Measurements from ENCODE around the gene MAGED4.
"Not testable (repeated sequence)": the region's sequence is repeated elsewhere in the genome, so short reads cannot be mapped to it uniquely, and the experiment has no call there.

The MAGED4 gene, protein sequence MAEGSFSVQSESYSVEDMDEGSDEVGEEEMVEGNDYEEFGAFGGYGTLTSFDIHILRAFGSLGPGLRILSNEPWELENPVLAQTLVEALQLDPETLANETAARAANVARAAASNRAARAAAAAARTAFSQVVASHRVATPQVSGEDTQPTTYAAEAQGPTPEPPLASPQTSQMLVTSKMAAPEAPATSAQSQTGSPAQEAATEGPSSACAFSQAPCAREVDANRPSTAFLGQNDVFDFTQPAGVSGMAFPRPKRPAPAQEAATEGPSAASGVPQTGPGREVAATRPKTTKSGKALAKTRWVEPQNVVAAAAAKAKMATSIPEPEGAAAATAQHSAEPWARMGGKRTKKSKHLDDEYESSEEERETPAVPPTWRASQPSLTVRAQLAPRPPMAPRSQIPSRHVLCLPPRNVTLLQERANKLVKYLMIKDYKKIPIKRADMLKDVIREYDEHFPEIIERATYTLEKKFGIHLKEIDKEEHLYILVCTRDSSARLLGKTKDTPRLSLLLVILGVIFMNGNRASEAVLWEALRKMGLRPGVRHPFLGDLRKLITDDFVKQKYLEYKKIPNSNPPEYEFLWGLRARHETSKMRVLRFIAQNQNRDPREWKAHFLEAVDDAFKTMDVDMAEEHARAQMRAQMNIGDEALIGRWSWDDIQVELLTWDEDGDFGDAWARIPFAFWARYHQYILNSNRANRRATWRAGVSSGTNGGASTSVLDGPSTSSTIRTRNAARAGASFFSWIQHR
- total RNA-seq: 0 to 0.09 (median 0) reads per million in 3 donors

GRCh38 chrX:52184440-52185077, at the start of gene MAGED4:
TSS of gene MAGED4 (plus strand) at chrX:52184888. CDS start at chrX:52185923, 1,035 bp downstream.
- not testable (repeated sequence) for H3K27ac ChIP-seq (ENCODE audit: insufficient read depth, low read length, poor library complexity, severe bottlenecking); DNase-seq; H3K36me3 ChIP-seq (ENCODE audit: control insufficient read depth, insufficient read depth, low read length); H3K4me3 ChIP-seq (ENCODE audit: insufficient read depth, low read depth, low read length, poor library complexity, severe bottlenecking); H3K9me3 ChIP-seq (ENCODE audit: control insufficient read depth, low read length); H3K27me3 ChIP-seq (replicated peaks; ENCODE audit: control insufficient read depth, insufficient read depth, low read length, poor library complexity, severe bottlenecking); H3K4me1 ChIP-seq (ENCODE audit: control insufficient read depth, insufficient read depth, low read length, poor library complexity, severe bottlenecking)

DNA sequence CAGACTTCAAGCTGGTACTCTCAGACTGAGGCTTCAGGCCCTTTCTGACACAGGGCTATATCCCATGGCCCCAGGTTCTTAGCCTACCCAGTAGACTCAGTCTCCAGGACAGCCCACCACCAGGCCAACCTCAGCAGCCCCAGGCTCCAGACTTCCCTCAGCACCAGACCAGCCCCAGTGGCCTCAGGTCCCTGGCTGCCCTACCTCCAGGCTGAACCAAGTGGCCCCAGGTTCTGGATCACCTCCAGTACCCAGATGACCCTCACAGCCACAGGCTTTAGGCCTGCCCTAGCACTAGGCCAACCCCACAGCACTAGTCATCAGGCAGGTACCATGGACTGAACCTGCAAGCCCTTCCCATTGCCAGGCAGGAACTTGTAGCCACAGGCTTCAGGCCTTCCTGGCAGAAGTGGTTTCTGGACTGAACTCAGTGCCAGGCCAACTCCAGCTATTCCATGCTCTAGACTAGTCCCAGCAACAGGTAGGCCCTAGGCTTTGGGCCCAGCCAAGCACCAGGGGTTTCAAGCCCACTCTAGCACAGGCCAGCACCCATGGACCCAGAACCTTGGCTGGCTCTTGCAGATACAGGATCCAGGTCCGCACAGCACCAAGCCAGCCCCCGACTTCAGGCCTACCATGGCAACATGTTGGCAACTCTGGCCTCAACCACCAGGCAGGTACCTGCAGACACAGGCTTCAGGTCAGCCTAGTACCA, 45.7 kb upstream of the MAGED4 start:
- H3K4me3 ChIP-seq (ENCODE audit: insufficient read depth, low read depth, low read length, poor library complexity, severe bottlenecking): no peak overlapping the region
- H3K27ac ChIP-seq (ENCODE audit: insufficient read depth, low read length, poor library complexity, severe bottlenecking): no peak overlapping the region
- no peak for DNase-seq
- no peaks in the 10 kb centered on the region for H3K9me3 ChIP-seq (ENCODE audit: control insufficient read depth, low read length)
- no peaks in the 10 kb centered on the region for H3K36me3 ChIP-seq (ENCODE audit: control insufficient read depth, insufficient read depth, low read length)
- H3K27me3 ChIP-seq (replicated peaks; ENCODE audit: control insufficient read depth, insufficient read depth, low read length, poor library complexity, severe bottlenecking): no peaks in the 10 kb centered on the region
- no peaks in the 10 kb centered on the region for H3K4me1 ChIP-seq (ENCODE audit: control insufficient read depth, insufficient read depth, low read length, poor library complexity, severe bottlenecking)

DNA sequence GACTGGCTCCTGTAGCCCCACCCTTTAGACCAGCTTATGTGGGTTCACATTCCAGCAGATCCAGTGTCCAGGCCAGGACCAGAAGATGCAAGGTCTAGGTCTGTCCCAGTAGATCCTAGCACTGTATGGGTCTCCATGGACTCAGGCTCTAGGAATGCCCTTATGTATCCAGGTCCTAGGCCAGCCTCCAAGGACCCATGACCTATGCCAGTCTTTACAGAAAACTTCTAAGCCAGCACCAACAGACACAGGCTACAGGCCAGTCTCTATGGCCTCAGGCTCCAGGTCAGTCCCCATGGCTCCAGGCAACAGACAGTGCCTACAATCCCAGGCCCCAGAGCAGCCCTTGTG, 45.2 kb upstream of the MAGED4 start:
- no peaks in the 10 kb centered on the region for H3K36me3 ChIP-seq (ENCODE audit: control insufficient read depth, insufficient read depth, low read length)
- no peak for DNase-seq
- no peaks in the 10 kb centered on the region for H3K4me1 ChIP-seq (ENCODE audit: control insufficient read depth, insufficient read depth, low read length, poor library complexity, severe bottlenecking)
- no peak overlapping the region for H3K4me3 ChIP-seq (ENCODE audit: insufficient read depth, low read depth, low read length, poor library complexity, severe bottlenecking)
- no peaks in the 10 kb centered on the region for H3K27me3 ChIP-seq (replicated peaks; ENCODE audit: control insufficient read depth, insufficient read depth, low read length, poor library complexity, severe bottlenecking)
- H3K27ac ChIP-seq (ENCODE audit: insufficient read depth, low read length, poor library complexity, severe bottlenecking): no peak overlapping the region
- no peaks in the 10 kb centered on the region for H3K9me3 ChIP-seq (ENCODE audit: control insufficient read depth, low read length)

- no peak for DNase-seq
- Histone ChIP-seq H3K27ac (ENCODE audit: insufficient read depth, low read length, poor library complexity, severe bottlenecking) (no peak overlapping the region), H3K27me3 (replicated peaks; ENCODE audit: control insufficient read depth, insufficient read depth, low read length, poor library complexity, severe bottlenecking) (no peaks in the 10 kb centered on the region), H3K9me3 (ENCODE audit: control insufficient read depth, low read length) (no peaks in the 10 kb centered on the region), H3K4me1 (ENCODE audit: control insufficient read depth, insufficient read depth, low read length, poor library complexity, severe bottlenecking) (no peaks in the 10 kb centered on the region), H3K36me3 (ENCODE audit: control insufficient read depth, insufficient read depth, low read length) (no peaks in the 10 kb centered on the region), H3K4me3 (ENCODE audit: insufficient read depth, low read depth, low read length, poor library complexity, severe bottlenecking) (no peak overlapping the region)
These were observed 44.7 kb upstream of the MAGED4 start for GRCh38 chrX:52140020-52140419.

GRCh38 chrX:52150667-52151066, 34.0 kb upstream of the MAGED4 start:
- DNase-seq; H3K4me3 ChIP-seq (ENCODE audit: insufficient read depth, low read depth, low read length, poor library complexity, severe bottlenecking); H3K9me3 ChIP-seq (ENCODE audit: control insufficient read depth, low read length); H3K4me1 ChIP-seq (ENCODE audit: control insufficient read depth, insufficient read depth, low read length, poor library complexity, severe bottlenecking); H3K27me3 ChIP-seq (replicated peaks; ENCODE audit: control insufficient read depth, insufficient read depth, low read length, poor library complexity, severe bottlenecking); H3K36me3 ChIP-seq (ENCODE audit: control insufficient read depth, insufficient read depth, low read length); H3K27ac ChIP-seq (ENCODE audit: insufficient read depth, low read length, poor library complexity, severe bottlenecking): not testable (repeated sequence)

DNA sequence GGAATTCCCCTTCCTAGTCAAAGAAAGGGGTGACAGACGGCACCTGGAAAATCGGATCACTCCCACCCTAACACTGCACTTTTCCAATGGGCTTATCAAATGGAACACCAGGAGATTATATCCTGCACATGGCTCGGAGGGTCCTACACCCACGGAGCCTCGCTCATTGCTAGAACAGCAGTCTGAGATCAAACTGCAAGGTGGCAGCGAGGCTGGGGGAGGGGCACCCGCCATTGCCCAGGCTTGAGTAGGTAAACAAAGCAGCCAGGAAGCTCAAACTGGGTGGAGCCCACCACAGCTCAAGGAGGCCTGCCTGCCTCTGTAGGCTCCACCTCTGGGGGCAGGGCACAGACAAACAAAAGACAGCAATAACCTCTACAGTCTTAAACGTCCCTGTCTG, 24.5 kb upstream of the MAGED4 start:
- DNase-seq; H3K4me3 ChIP-seq (ENCODE audit: insufficient read depth, low read depth, low read length, poor library complexity, severe bottlenecking); H3K27me3 ChIP-seq (replicated peaks; ENCODE audit: control insufficient read depth, insufficient read depth, low read length, poor library complexity, severe bottlenecking); H3K27ac ChIP-seq (ENCODE audit: insufficient read depth, low read length, poor library complexity, severe bottlenecking); H3K36me3 ChIP-seq (ENCODE audit: control insufficient read depth, insufficient read depth, low read length); H3K9me3 ChIP-seq (ENCODE audit: control insufficient read depth, low read length); H3K4me1 ChIP-seq (ENCODE audit: control insufficient read depth, insufficient read depth, low read length, poor library complexity, severe bottlenecking): not testable (repeated sequence)

- DNase-seq: no peak
- Histone ChIP-seq H3K27ac (ENCODE audit: insufficient read depth, low read length, poor library complexity, severe bottlenecking) (no peak overlapping the region), H3K4me3 (ENCODE audit: insufficient read depth, low read depth, low read length, poor library complexity, severe bottlenecking) (no peak overlapping the region), H3K9me3 (ENCODE audit: control insufficient read depth, low read length) (no peaks in the 10 kb centered on the region), H3K4me1 (ENCODE audit: control insufficient read depth, insufficient read depth, low read length, poor library complexity, severe bottlenecking) (no peaks in the 10 kb centered on the region), H3K36me3 (ENCODE audit: control insufficient read depth, insufficient read depth, low read length) (no peaks in the 10 kb centered on the region), H3K27me3 (replicated peaks; ENCODE audit: control insufficient read depth, insufficient read depth, low read length, poor library complexity, severe bottlenecking) (no peaks in the 10 kb centered on the region)
These were observed 17.8 kb upstream of the MAGED4 start for GRCh38 chrX:52166840-52167239.

DNA sequence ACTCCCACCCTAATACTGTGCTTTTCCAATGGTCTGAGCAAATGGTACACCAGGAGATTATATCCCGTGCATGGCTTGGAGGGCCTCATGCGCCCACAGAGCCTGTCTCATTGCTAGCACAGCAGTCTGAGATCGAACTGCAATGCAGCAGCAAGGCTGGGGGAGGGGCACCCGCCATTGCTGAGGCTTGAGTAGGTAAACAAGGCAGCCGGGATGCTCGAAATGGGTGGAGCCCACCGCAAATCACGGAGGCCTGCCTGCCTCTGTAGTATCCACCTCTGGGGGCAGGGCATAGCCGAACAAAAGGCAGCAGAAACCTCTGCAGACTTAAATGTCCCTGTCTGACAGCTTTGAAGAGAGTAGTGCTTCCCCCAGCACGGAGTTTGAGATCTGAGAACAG, 13.6 kb upstream of the MAGED4 start:
- not testable (repeated sequence) for H3K27me3 ChIP-seq (replicated peaks; ENCODE audit: control insufficient read depth, insufficient read depth, low read length, poor library complexity, severe bottlenecking); H3K36me3 ChIP-seq (ENCODE audit: control insufficient read depth, insufficient read depth, low read length); H3K4me1 ChIP-seq (ENCODE audit: control insufficient read depth, insufficient read depth, low read length, poor library complexity, severe bottlenecking); H3K9me3 ChIP-seq (ENCODE audit: control insufficient read depth, low read length); DNase-seq; H3K4me3 ChIP-seq (ENCODE audit: insufficient read depth, low read depth, low read length, poor library complexity, severe bottlenecking); H3K27ac ChIP-seq (ENCODE audit: insufficient read depth, low read length, poor library complexity, severe bottlenecking)

DNA sequence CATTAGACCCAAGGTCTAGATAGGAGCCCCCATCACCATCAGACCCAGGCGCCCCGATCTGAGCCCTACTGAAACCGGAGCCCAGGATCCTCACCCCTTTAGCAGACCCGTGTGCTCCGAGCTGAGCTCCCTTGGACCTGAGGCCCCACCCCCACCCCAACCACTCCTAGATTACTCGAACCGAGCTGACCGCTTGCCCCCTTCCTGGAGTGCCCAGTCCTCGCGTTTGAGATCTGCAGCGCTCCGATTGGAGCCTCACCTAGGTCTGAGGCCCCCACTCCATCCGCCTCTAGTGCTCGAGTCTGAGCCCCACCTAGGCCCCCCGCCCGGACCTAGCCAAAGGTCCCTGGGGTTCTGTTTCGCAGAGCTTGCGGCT, 378 bp downstream of the MAGED4 start:
- H3K36me3 ChIP-seq (ENCODE audit: control insufficient read depth, insufficient read depth, low read length); DNase-seq: not testable (repeated sequence)

More for the DNA sequence above, 378 bp downstream of the MAGED4 start:
- H3K27ac ChIP-seq (ENCODE audit: insufficient read depth, low read length, poor library complexity, severe bottlenecking); H3K4me1 ChIP-seq (ENCODE audit: control insufficient read depth, insufficient read depth, low read length, poor library complexity, severe bottlenecking); H3K9me3 ChIP-seq (ENCODE audit: control insufficient read depth, low read length); H3K4me3 ChIP-seq (ENCODE audit: insufficient read depth, low read depth, low read length, poor library complexity, severe bottlenecking); H3K27me3 ChIP-seq (replicated peaks; ENCODE audit: control insufficient read depth, insufficient read depth, low read length, poor library complexity, severe bottlenecking): not testable (repeated sequence)
